GM13977 (cell line): ENCODE results near the gene HUWE1.
"Not testable (repeated sequence)": the region's sequence is repeated elsewhere in the genome, so short reads cannot be mapped to it uniquely, and the experiment has no call there.

Experiments used
- DNase-seq: peaks from one replicate; pipeline ENCODE4 v3.0.0; 2012; ENCODE audit warnings: low spot score
- CTCF ChIP-seq: IDR thresholded peaks from 2 replicates; pipeline ENCODE4 v1.5.1; 2012; ENCODE audit warnings: mild to moderate bottlenecking, control low read depth; ENCODE audit not compliant: insufficient read depth; ENCODE audit errors: extremely low read depth, missing control alignments
- in situ Hi-C: fragments of 300-500 bp; cut with MboI; formaldehyde crosslinking; loops from one replicate; pipeline ENCODE4 v1.12.0; 2022; ENCODE audit warnings: low sequenced_read_pairs, low pct_unique_long_range_greater_than_20kb, mixed read lengths, inconsistent platforms; ENCODE audit not compliant: unreplicated experiment

Gene HUWE1

GRCh38 chrX:53550756-53551463, 135.6 kb downstream of the HUWE1 start:
- TF ChIP-seq CTCF = no peak
- in situ Hi-C loops = no loop called here
- DNase-seq = no peak

- no peak for TF ChIP-seq CTCF
- no peak for DNase-seq
- in situ Hi-C loops = no loop called here
Observed at GRCh38 chrX:53547668-53548067, 138.9 kb downstream of the HUWE1 start.

GRCh38 chrX:53544936-53545335, 141.6 kb downstream of the HUWE1 start:
- no peak for DNase-seq
- TF ChIP-seq CTCF = no peak
- in situ Hi-C loops = no loop called here

GRCh38 chrX:53538781-53539180, 147.7 kb downstream of the HUWE1 start:
- in situ Hi-C loops = no loop called here
- TF ChIP-seq CTCF = no peak
- no peak for DNase-seq

- in situ Hi-C loops = not testable (repeated sequence)
Observed at GRCh38 chrX:53531255-53531966, 155.1 kb downstream of the HUWE1 start.

GRCh38 chrX:53526999-53527398, 159.5 kb downstream of the HUWE1 start:
- in situ Hi-C loops = no loop called here
- no peak for TF ChIP-seq CTCF
- no peak for DNase-seq

More at GRCh38 chrX:53531255-53531966, 155.1 kb downstream of the HUWE1 start:
- not testable (repeated sequence) for DNase-seq

GRCh38 chrX:53511322-53511721, 175.2 kb downstream of the HUWE1 start:
- no peak for DNase-seq
- no peak for TF ChIP-seq CTCF
- in situ Hi-C loops = no loop called here

GRCh38 chrX:53504035-53504434, 182.5 kb downstream of the HUWE1 start:
- DNase-seq, in situ Hi-C loops: not testable (repeated sequence)
